ENCODE data around the gene FHL5. TPM values are rescaled to one million over a fixed set of nuclear protein-coding genes. Genes with fewer than 3 reads are reported as not detected.

Gene FHL5, protein sequence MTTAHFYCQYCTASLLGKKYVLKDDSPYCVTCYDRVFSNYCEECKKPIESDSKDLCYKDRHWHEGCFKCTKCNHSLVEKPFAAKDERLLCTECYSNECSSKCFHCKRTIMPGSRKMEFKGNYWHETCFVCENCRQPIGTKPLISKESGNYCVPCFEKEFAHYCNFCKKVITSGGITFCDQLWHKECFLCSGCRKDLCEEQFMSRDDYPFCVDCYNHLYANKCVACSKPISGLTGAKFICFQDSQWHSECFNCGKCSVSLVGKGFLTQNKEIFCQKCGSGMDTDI
- not detected for total RNA-seq
- polyA plus RNA-seq = not detected

DNA sequence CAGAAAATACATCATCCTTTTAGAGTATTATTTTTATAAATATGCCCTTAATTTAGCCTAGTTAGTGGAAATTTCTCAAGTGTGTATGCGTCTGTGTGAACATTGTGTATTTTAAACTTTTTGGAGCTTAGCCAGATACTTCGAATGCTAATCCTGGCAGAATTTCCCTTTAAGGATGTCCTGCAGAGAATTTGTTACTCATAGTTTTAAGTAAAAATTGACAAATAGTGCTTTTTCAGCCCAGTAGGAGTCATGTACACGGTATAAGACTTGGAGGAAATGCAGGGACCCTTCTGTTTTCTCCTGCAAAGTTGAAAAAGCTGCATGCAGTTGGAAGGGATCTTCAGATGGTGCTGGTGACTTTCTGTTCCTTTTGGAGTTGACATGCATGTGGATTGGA is at the start of gene FHL5:
TSS of gene FHL5 (plus strand) at position 243 of the 400 bp plus-strand sequence. CDS start 40,486 bp downstream, outside the sequence.
- Histone ChIP-seq H3K4me3 (ENCODE audit: low read length) (no peak within 1 kb of the TSS), H3K9me3 (ENCODE audit: low read length) (no peaks in the 10 kb centered on the region), H3K27me3 (ENCODE audit: insufficient read depth, low read length, poor library complexity, severe bottlenecking) (no peaks in the 10 kb centered on the region), H3K36me3 (ENCODE audit: insufficient read depth, low read length) (no peaks in the 10 kb centered on the region), H3K27ac (ENCODE audit: low read depth, low read length) (no peak within 1 kb of the TSS), H3K4me1 (ENCODE audit: insufficient read depth, low read length) (no peaks in the 10 kb centered on the region)
- peaks cover 0 to 4% (median 0%) of the 10 kb centered on the region in 3 donors for H3K4me1 Mint-ChIP-seq
- H3K36me3 Mint-ChIP-seq = no peaks in the 10 kb centered on the region
- H3K4me3 Mint-ChIP-seq = peak within 1 kb of the TSS in 1 of 7 donors; percentile 33
- peaks cover 0 to 1% (median 0%) of the 10 kb centered on the region in 5 donors for H3K9me3 Mint-ChIP-seq
- H3K27me3 Mint-ChIP-seq = peaks cover 0 to 2% of the 10 kb centered on the region in 2 donors
- ChIA-PET POLR2A (no interaction called here), CTCF (no interaction called here)
- H3K27ac Mint-ChIP-seq = no peak within 1 kb of the TSS
- no peak for DNase-seq

DNA sequence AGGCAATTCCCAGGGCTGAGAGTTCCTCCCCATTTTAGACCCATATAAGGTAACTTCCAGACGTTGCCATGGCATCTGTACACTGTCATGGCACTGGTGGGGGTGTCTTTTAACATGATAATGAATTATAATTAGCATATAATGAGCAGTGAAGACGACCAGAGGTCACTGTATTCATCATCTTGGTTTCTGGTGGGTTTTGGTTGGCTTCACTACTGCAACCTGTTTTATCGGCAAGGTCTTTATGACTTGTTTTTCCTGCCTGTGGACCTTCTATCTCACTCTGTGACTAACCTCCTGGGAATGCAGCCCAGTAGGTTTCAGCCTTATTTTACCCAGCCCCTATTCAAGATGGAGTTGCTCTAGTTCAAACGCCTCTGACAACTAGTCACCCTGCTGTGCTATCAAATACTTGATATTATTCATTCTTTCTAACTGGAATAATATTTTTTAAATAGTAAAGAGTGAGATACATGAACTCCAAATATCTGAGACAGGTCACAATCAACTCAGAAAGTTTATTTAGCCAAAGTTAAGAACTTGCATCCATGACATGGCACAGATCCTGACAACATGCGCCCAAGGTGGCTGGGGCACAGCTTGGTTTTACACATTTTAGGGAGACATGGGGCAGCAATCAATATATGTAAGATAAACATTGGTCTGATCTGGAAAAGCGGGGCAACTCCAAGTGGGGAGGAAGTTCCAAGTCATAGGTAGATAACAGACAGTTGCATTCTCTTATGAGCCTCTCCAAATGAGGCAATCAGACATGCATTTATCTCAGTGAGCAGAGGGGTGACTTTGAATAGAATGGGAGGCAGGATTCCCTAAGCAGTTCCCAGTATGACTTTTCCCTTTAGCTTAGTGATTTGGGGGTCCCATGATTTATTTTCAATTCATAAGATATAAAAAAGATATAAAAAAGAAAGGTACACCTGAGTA is 42.5 kb upstream of the FHL5 start:
- CTCF ChIA-PET = interaction anchor here (1.1 kb wide), 1 partner anchor 21 kb away, joined by 9 read pairs; no protein-coding TSS in a partner anchor
- Mint-ChIP-seq H3K4me3 (peak overlapping the region; percentile 98 to 100 (median 99)), H3K27me3 (no peaks in the 10 kb centered on the region), H3K4me1 (peaks cover 27 to 44% (median 38%) of the 10 kb centered on the region in 3 donors), H3K36me3 (peaks cover 0 to 19% (median 4%) of the 10 kb centered on the region in 3 donors), H3K27ac (peak overlapping the region; percentile 81 to 100 (median 100)), H3K9me3 (no peaks in the 10 kb centered on the region)
- H3K36me3 ChIP-seq (ENCODE audit: insufficient read depth, low read length) = no peaks in the 10 kb centered on the region
- peak overlapping the region; percentile 97 for H3K27ac ChIP-seq (ENCODE audit: low read depth, low read length)
- POLR2A ChIA-PET = interaction anchor here (1.2 kb wide), 1 partner anchor 21 kb away, joined by 7 read pairs; no protein-coding TSS in a partner anchor
- DNase-seq = no peak
- H3K4me1 ChIP-seq (ENCODE audit: insufficient read depth, low read length) = peaks cover 36% of the 10 kb centered on the region
- H3K27me3 ChIP-seq (ENCODE audit: insufficient read depth, low read length, poor library complexity, severe bottlenecking) = no peaks in the 10 kb centered on the region
- no peaks in the 10 kb centered on the region for H3K9me3 ChIP-seq (ENCODE audit: low read length)
- H3K4me3 ChIP-seq (ENCODE audit: low read length) = peak overlapping the region; percentile 93

DNA sequence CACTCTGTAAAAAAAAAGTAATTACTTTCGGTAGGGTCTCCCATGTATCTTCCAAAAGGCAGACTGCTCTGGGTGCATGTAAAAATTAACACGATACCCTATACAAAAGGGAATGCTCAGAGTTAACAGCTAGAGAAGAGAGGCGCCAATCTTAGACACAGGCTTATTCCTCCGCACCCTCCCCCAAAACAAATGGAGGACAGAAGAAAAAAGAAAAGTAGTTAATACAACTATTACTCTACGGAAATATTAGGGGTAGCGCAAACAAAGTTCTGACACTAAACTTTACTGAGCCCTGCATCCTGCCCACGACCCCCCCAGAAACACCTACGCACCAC is 41.7 kb upstream of the FHL5 start:
- ChIA-PET CTCF (interaction anchor here (1.1 to 1.5 kb wide), 2 partner anchors 21 to 55 kb away, joined by 3 to 9 read pairs; no protein-coding TSS in a partner anchor), POLR2A (interaction anchor here (0.9 to 1.4 kb wide), 3 partner anchors 21 to 944 kb away, joined by 3 to 8 read pairs (median 7); partner anchors contain the start of gene MANEA)
- H3K36me3 ChIP-seq (ENCODE audit: insufficient read depth, low read length) = no peaks in the 10 kb centered on the region
- Mint-ChIP-seq H3K27me3 (no peaks in the 10 kb centered on the region), H3K27ac (peak overlapping the region; percentile 99 to 100 (median 100)), H3K9me3 (no peaks in the 10 kb centered on the region), H3K4me3 (peak overlapping the region; percentile 98 to 100 (median 99)), H3K36me3 (peaks cover 0 to 26% (median 8%) of the 10 kb centered on the region in 3 donors), H3K4me1 (peaks cover 29 to 47% (median 41%) of the 10 kb centered on the region in 3 donors)
- peaks cover 36% of the 10 kb centered on the region for H3K4me1 ChIP-seq (ENCODE audit: insufficient read depth, low read length)
- no peak for DNase-seq
- H3K9me3 ChIP-seq (ENCODE audit: low read length) = no peaks in the 10 kb centered on the region
- H3K4me3 ChIP-seq (ENCODE audit: low read length) = peak overlapping the region; percentile 93
- H3K27me3 ChIP-seq (ENCODE audit: insufficient read depth, low read length, poor library complexity, severe bottlenecking) = no peaks in the 10 kb centered on the region
- peak overlapping the region; percentile 97 for H3K27ac ChIP-seq (ENCODE audit: low read depth, low read length)

DNA sequence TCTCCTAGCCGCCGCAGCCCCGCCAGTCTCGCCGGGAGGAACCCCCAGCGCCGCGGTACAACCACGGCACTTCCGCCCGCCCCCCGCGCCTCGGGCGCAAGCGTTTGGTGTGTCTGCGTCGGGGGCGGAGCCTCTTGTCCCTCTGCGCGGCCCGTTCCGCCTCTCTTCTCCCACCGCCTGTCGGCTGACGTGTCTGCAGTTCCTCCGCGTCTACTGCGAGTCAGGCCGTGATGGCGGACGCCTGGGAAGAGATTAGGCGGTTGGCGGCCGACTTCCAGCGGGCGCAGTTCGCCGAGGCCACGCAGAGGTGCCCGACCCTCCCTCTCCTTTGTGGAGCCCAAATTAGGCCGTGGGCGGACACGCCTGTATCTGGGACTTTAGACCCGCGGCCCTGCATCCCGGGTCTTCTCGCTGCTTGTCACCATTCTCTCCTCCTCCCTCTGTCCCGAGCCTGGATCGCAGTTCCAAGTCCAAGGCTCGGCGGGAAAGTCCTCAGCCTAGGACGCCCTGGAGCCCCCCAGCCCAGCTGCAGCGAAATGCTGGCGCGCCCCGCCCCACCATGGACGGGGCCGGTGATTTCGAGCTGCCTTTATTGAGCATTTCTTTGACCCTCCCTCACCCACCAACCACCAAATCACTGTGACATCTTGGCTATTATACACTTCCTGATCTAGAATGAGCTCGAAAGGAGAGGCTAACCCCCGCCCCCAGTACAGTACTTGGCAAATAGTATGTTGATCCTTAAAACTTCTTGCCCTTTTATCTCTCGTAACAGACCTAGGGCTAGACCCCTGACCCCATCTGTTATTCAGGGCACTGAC is 41.1 kb upstream of the FHL5 start, which contains the start of gene UFL1:
TSS of gene UFL1 (plus strand) at position 163 of the 821 bp plus-strand sequence. CDS start at position 231, 68 bp downstream.
- peak; percentile 92 to 97 (median 94) for DNase-seq
- H3K36me3 ChIP-seq (ENCODE audit: insufficient read depth, low read length) = no peaks in the 10 kb centered on the region
- H3K27ac ChIP-seq (ENCODE audit: low read depth, low read length) = peak within 1 kb of the TSS; percentile 97
- Mint-ChIP-seq H3K4me1 (peaks cover 33 to 52% (median 47%) of the 10 kb centered on the region in 3 donors), H3K36me3 (peaks cover 0 to 31% (median 10%) of the 10 kb centered on the region in 3 donors), H3K4me3 (peak within 1 kb of the TSS; percentile 98 to 100 (median 99)), H3K9me3 (no peaks in the 10 kb centered on the region), H3K27ac (peak within 1 kb of the TSS; percentile 99 to 100 (median 100)), H3K27me3 (no peaks in the 10 kb centered on the region)
- POLR2A ChIA-PET = interaction anchor here (0.7 to 1.4 kb wide), 9 partner anchors 20 to 945 kb away, joined by 3 to 12 read pairs (median 4); partner anchors contain the start of genes KLHL32 and MANEA
- H3K4me1 ChIP-seq (ENCODE audit: insufficient read depth, low read length) = peaks cover 36% of the 10 kb centered on the region
- peak within 1 kb of the TSS; percentile 93 for H3K4me3 ChIP-seq (ENCODE audit: low read length)
- CTCF ChIA-PET = interaction anchor here (1.5 to 2.4 kb wide), 2 partner anchors 22 to 56 kb away, joined by 3 to 12 read pairs; no protein-coding TSS in a partner anchor
- H3K27me3 ChIP-seq (ENCODE audit: insufficient read depth, low read length, poor library complexity, severe bottlenecking) = no peaks in the 10 kb centered on the region
- no peaks in the 10 kb centered on the region for H3K9me3 ChIP-seq (ENCODE audit: low read length)

DNA sequence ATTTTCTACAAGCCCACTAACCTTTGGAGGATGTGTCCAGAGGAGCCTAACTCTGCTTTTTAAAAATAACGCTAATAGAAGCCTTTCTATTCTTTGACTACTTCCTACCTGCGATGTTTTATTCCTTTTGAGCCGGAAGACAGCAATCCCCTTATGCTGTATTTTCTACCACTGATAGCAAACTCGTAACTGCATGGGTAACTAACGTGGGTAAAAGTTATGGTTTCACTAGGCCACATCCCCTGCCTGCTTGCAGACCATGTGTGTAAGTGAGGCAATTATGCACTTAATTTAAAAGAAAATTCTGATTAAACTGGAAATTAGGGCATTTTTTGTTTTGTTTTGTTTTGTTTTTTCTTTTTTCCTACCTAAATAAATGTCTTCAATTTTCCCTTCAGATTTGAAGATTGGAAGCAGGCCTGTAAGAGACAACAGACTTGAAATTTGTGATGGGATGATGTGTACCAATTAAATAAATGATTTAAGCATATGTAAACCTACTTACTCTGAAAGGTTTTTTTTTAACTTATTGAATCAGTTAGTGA is 40.4 kb upstream of the FHL5 start:
- peak overlapping the region; percentile 97 for H3K27ac ChIP-seq (ENCODE audit: low read depth, low read length)
- H3K27me3 ChIP-seq (ENCODE audit: insufficient read depth, low read length, poor library complexity, severe bottlenecking) = no peaks in the 10 kb centered on the region
- Mint-ChIP-seq H3K4me1 (peaks cover 36 to 58% (median 51%) of the 10 kb centered on the region in 3 donors), H3K9me3 (no peaks in the 10 kb centered on the region), H3K27ac (peak overlapping the region; percentile 99 to 100 (median 100)), H3K36me3 (peaks cover 0 to 37% (median 12%) of the 10 kb centered on the region in 3 donors), H3K27me3 (no peaks in the 10 kb centered on the region), H3K4me3 (peak overlapping the region; percentile 98 to 100 (median 99))
- peaks cover 36% of the 10 kb centered on the region for H3K4me1 ChIP-seq (ENCODE audit: insufficient read depth, low read length)
- no peaks in the 10 kb centered on the region for H3K36me3 ChIP-seq (ENCODE audit: insufficient read depth, low read length)
- ChIA-PET CTCF (interaction anchor here (1.5 to 2.4 kb wide), 2 partner anchors 23 to 56 kb away, joined by 3 to 12 read pairs; no protein-coding TSS in a partner anchor), POLR2A (interaction anchor here (0.7 to 1.4 kb wide), 7 partner anchors 21 to 945 kb away, joined by 3 to 12 read pairs (median 4); partner anchors contain the start of genes KLHL32 and MANEA)
- peak in 2 of 5 donors; percentile 1 to 45 for DNase-seq
- peak overlapping the region; percentile 93 for H3K4me3 ChIP-seq (ENCODE audit: low read length)
- H3K9me3 ChIP-seq (ENCODE audit: low read length) = no peaks in the 10 kb centered on the region

DNA sequence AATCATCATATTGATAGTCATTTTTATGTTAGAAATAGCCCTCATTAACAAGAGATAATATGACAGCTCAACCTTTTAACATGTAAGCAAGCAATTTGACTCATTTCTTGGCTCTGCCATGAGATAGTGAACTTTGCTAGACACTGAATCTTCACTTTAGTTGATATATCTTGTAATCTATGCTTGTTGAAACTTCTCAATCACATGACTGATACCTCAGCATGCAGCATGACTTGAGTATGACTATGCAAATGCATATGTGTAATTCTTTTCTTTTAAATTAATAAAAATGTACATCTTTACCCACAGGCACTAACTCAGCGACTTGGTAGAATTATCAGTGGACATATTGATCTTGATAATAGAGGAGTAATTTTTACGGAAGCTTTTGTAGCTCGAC is 34.7 kb upstream of the FHL5 start:
- H3K36me3 ChIP-seq (ENCODE audit: insufficient read depth, low read length) = peaks cover 34% of the 10 kb centered on the region
- peaks cover 29 to 67% (median 53%) of the 10 kb centered on the region in 3 donors for H3K4me1 Mint-ChIP-seq
- no peaks in the 10 kb centered on the region for H3K27me3 Mint-ChIP-seq
- no peak overlapping the region for H3K27ac Mint-ChIP-seq
- peaks cover 15% of the 10 kb centered on the region for H3K4me1 ChIP-seq (ENCODE audit: insufficient read depth, low read length)
- no peaks in the 10 kb centered on the region for H3K9me3 Mint-ChIP-seq
- H3K27me3 ChIP-seq (ENCODE audit: insufficient read depth, low read length, poor library complexity, severe bottlenecking) = no peaks in the 10 kb centered on the region
- ChIA-PET CTCF (interaction anchor here (1.4 kb wide), 1 partner anchor 29 kb away, joined by 7 read pairs; no protein-coding TSS in a partner anchor), POLR2A (no interaction called here)
- no peak overlapping the region for H3K4me3 ChIP-seq (ENCODE audit: low read length)
- no peak overlapping the region for H3K27ac ChIP-seq (ENCODE audit: low read depth, low read length)
- no peaks in the 10 kb centered on the region for H3K9me3 ChIP-seq (ENCODE audit: low read length)
- H3K36me3 Mint-ChIP-seq = peaks cover 7 to 70% (median 27%) of the 10 kb centered on the region in 3 donors
- no peak for DNase-seq
- H3K4me3 Mint-ChIP-seq = no peak overlapping the region

DNA sequence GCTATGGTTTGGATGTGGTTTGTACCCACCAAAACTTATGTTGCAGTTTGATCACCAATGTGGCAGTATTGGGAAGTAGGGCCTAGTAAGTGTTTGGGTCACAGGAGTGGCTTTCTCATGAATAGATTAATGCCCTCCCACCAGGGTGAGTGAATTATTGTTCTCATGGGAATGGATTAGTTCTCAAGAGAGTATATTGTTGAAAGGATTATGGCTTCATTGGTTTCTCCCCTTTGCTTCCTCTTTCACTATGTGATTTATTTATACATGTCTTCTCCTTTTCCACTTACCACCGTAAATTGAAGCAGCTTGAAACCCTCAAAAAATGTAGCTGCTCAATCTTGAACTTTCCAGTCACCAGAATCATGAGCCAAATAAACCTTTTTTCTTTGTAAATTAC is 30.5 kb upstream of the FHL5 start:
- peak overlapping the region in 2 of 8 donors; percentile 67 to 76 for H3K27ac Mint-ChIP-seq
- peaks cover 14 to 67% (median 30%) of the 10 kb centered on the region in 3 donors for H3K36me3 Mint-ChIP-seq
- no peak overlapping the region for H3K27ac ChIP-seq (ENCODE audit: low read depth, low read length)
- H3K4me1 ChIP-seq (ENCODE audit: insufficient read depth, low read length) = no peaks in the 10 kb centered on the region
- ChIA-PET CTCF (no interaction called here), POLR2A (no interaction called here)
- no peak overlapping the region for H3K4me3 ChIP-seq (ENCODE audit: low read length)
- H3K9me3 ChIP-seq (ENCODE audit: low read length) = no peaks in the 10 kb centered on the region
- peaks cover 42% of the 10 kb centered on the region for H3K36me3 ChIP-seq (ENCODE audit: insufficient read depth, low read length)
- H3K9me3 Mint-ChIP-seq = no peaks in the 10 kb centered on the region
- no peak overlapping the region for H3K4me3 Mint-ChIP-seq
- H3K27me3 Mint-ChIP-seq = no peaks in the 10 kb centered on the region
- DNase-seq = no peak
- H3K4me1 Mint-ChIP-seq = peaks cover 23 to 50% (median 46%) of the 10 kb centered on the region in 3 donors
- no peaks in the 10 kb centered on the region for H3K27me3 ChIP-seq (ENCODE audit: insufficient read depth, low read length, poor library complexity, severe bottlenecking)
